HuH-7.5 (cell line): ENCODE results near the gene CRACDL.

Experiments used
- DNase-seq: peaks from one replicate; pipeline ENCODE4 v3.0.0; 2011; ENCODE audit warnings: low spot score

The CRACDL gene

GRCh38 chr2:98850074-98850473 lies 86.0 kb downstream of the CRACDL start:
- no peak for DNase-seq

- no peak for DNase-seq
These were observed 86.9 kb downstream of the CRACDL start for GRCh38 chr2:98849113-98849512.

GRCh38 chr2:98847853-98848252 lies 88.2 kb downstream of the CRACDL start:
- no peak for DNase-seq

GRCh38 chr2:98846041-98846440 lies 90.0 kb downstream of the CRACDL start:
- no peak for DNase-seq

- DNase-seq: no peak
These were observed 93.9 kb downstream of the CRACDL start for GRCh38 chr2:98842136-98842535.

- DNase-seq: no peak
These were observed 96.7 kb downstream of the CRACDL start for GRCh38 chr2:98839292-98839691.

GRCh38 chr2:98835831-98836385 lies 100.1 kb downstream of the CRACDL start:
- no peak for DNase-seq

- DNase-seq: no peak
These were observed 102.1 kb downstream of the CRACDL start for GRCh38 chr2:98833917-98834263.

GRCh38 chr2:98833172-98833916 lies 102.7 kb downstream of the CRACDL start:
- no peak for DNase-seq

- DNase-seq: no peak
These were observed 103.9 kb downstream of the CRACDL start for GRCh38 chr2:98832172-98832571.

GRCh38 chr2:98830571-98831145 lies 105.4 kb downstream of the CRACDL start:
- DNase-seq: no peak

- DNase-seq: no peak
These were observed 106.3 kb downstream of the CRACDL start for GRCh38 chr2:98829581-98830270.

GRCh38 chr2:98828793-98829371 lies 107.1 kb downstream of the CRACDL start:
- DNase-seq: peak; percentile 75

GRCh38 chr2:98828369-98828744 lies 107.7 kb downstream of the CRACDL start:
- no peak for DNase-seq

- no peak for DNase-seq
These were observed 108.2 kb downstream of the CRACDL start for GRCh38 chr2:98827625-98828368.

GRCh38 chr2:98826856-98827255 lies 109.2 kb downstream of the CRACDL start:
- DNase-seq: no peak

GRCh38 chr2:98825858-98826257 lies 110.2 kb downstream of the CRACDL start:
- no peak for DNase-seq

GRCh38 chr2:98825404-98825803 lies 110.6 kb downstream of the CRACDL start:
- no peak for DNase-seq

GRCh38 chr2:98825020-98825350 lies 111.0 kb downstream of the CRACDL start:
- no peak for DNase-seq

GRCh38 chr2:98824256-98825019 lies 111.6 kb downstream of the CRACDL start:
- DNase-seq: no peak
